HL-60 (cell line): ENCODE results near the gene ZKSCAN5.

Experiments used
- DNase-seq, 2 experiments: peaks; one replicate each; pipeline ENCODE4 v3.0.0-alpha.2; 2010 to 2020; ENCODE audit warnings: low read depth in 1 of 2, low spot score in 1 of 2
- H3K27ac ChIP-seq: fragments of 250-450 bp; sonication (Bioruptor Pico); replicated peaks from 2 replicates; pipeline ENCODE4 v1.5.1; 2020; ENCODE audit warnings: mild to moderate bottlenecking, moderate library complexity
- H3K27me3 ChIP-seq: fragments of 250-450 bp; sonication (Bioruptor Pico); 2 replicates; pipeline ENCODE4 v1.5.1; 2021; ENCODE audit warnings: mild to moderate bottlenecking, moderate library complexity; ENCODE audit not compliant: insufficient read depth, poor library complexity, severe bottlenecking
- H3K4me3 ChIP-seq: replicated peaks from 2 replicates; pipeline ENCODE4 v1.5.1; 2011; ENCODE audit warnings: mild to moderate bottlenecking, control low read depth, low read length; ENCODE audit not compliant: insufficient read depth
- GABPA ChIP-seq: IDR thresholded peaks from 2 replicates; pipeline ENCODE4 v1.6.1; 2012; ENCODE audit warnings: low read depth
- POLR2AphosphoS5 ChIP-seq: IDR thresholded peaks from 2 replicates; pipeline ENCODE4 v1.6.1; 2012; ENCODE audit warnings: low read depth
- SPI1 ChIP-seq: IDR thresholded peaks from 2 replicates; pipeline ENCODE4 v1.6.1; 2012; ENCODE audit warnings: low read depth, mild to moderate bottlenecking, borderline replicate concordance
- TF ChIP-seq, protein P1 (sequence below): IDR thresholded peaks from 2 replicates; pipeline ENCODE4 v1.6.1; 2012; ENCODE audit warnings: low read depth; ENCODE audit not compliant: insufficient replicate concordance
- TF ChIP-seq, protein P2 (sequence below): IDR thresholded peaks from one replicate; pipeline ENCODE4 v1.5.1; 2011; ENCODE audit warnings: low read length, control low read depth, inconsistent platforms; ENCODE audit not compliant: insufficient read depth

Gene ZKSCAN5

DNA sequence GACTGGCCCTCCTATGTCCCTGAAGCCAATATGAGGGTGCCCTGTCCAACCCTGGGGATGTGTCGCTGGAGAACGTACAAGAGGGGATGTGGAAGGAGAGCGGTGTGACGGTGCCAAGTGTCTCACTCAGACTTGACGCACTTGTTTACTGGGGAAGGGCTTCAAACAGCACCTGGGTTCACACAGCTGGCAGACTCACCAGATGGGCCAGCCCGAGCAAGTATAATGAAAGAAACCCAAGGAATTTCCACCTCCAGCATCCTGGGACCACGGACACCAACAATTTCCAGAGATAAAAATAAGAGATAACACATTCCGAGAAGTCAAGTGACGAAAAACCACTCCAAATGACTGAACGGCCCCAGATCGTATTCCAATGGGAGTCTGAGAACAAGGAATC is 43.8 kb upstream of the ZKSCAN5 start:
- no peak for DNase-seq
- H3K4me3 ChIP-seq = no peak overlapping the region
- H3K27me3 ChIP-seq = no peaks in the 10 kb centered on the region
- TF ChIP-seq POLR2AphosphoS5 (no peak), SPI1 (no peak), GABPA (no peak)
- TF ChIP-seq, protein P1, sequence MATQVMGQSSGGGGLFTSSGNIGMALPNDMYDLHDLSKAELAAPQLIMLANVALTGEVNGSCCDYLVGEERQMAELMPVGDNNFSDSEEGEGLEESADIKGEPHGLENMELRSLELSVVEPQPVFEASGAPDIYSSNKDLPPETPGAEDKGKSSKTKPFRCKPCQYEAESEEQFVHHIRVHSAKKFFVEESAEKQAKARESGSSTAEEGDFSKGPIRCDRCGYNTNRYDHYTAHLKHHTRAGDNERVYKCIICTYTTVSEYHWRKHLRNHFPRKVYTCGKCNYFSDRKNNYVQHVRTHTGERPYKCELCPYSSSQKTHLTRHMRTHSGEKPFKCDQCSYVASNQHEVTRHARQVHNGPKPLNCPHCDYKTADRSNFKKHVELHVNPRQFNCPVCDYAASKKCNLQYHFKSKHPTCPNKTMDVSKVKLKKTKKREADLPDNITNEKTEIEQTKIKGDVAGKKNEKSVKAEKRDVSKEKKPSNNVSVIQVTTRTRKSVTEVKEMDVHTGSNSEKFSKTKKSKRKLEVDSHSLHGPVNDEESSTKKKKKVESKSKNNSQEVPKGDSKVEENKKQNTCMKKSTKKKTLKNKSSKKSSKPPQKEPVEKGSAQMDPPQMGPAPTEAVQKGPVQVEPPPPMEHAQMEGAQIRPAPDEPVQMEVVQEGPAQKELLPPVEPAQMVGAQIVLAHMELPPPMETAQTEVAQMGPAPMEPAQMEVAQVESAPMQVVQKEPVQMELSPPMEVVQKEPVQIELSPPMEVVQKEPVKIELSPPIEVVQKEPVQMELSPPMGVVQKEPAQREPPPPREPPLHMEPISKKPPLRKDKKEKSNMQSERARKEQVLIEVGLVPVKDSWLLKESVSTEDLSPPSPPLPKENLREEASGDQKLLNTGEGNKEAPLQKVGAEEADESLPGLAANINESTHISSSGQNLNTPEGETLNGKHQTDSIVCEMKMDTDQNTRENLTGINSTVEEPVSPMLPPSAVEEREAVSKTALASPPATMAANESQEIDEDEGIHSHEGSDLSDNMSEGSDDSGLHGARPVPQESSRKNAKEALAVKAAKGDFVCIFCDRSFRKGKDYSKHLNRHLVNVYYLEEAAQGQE = no peak
- TF ChIP-seq, protein P2, sequence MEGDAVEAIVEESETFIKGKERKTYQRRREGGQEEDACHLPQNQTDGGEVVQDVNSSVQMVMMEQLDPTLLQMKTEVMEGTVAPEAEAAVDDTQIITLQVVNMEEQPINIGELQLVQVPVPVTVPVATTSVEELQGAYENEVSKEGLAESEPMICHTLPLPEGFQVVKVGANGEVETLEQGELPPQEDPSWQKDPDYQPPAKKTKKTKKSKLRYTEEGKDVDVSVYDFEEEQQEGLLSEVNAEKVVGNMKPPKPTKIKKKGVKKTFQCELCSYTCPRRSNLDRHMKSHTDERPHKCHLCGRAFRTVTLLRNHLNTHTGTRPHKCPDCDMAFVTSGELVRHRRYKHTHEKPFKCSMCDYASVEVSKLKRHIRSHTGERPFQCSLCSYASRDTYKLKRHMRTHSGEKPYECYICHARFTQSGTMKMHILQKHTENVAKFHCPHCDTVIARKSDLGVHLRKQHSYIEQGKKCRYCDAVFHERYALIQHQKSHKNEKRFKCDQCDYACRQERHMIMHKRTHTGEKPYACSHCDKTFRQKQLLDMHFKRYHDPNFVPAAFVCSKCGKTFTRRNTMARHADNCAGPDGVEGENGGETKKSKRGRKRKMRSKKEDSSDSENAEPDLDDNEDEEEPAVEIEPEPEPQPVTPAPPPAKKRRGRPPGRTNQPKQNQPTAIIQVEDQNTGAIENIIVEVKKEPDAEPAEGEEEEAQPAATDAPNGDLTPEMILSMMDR = no peak
- H3K27ac ChIP-seq = no peak overlapping the region

DNA sequence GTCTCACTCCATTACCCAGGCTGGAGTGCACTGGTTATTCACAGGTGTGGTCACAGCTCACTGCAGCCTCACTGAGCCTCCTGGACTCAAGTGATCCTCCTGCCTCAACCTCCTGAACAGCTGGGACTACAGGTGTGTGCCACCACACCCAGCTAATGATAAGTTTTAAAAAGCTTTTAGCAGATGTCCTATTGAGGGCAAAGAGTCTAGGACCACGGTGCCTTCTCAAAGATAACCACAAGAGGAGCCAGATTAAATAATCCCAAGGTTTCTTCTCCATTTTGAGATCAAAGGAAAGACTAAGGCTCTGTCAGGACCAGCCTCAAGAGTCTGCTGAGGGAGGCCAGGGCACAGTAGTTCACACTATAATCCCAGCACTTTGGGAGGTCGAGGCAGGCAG is 43.2 kb upstream of the ZKSCAN5 start:
- H3K4me3 ChIP-seq = no peak overlapping the region
- H3K27me3 ChIP-seq = no peaks in the 10 kb centered on the region
- DNase-seq = no peak
- TF ChIP-seq, protein P2 = no peak
- TF ChIP-seq, protein P1 = no peak
- TF ChIP-seq SPI1 (no peak), GABPA (no peak), POLR2AphosphoS5 (no peak)
- no peak overlapping the region for H3K27ac ChIP-seq

DNA sequence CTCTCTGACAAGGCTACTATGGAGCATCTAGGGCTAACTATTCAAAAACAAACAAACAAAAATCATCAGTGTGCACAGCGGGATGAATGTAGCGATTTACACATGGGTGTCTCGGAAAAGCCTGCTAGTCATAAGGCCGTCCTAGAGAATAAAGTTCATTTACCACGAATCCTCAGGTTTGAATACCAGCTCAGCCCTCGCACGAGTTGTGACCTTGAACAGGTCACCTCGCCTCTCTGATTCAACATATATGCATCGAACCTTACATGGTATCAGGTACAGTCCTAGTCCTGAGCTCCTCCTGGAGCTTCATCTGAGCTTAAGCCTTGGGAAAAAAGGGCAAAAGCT is 39.1 kb upstream of the ZKSCAN5 start:
- Histone ChIP-seq H3K4me3 (peak overlapping the region; percentile 74), H3K27me3 (no peaks in the 10 kb centered on the region), H3K27ac (peak overlapping the region; percentile 93)
- no peak for TF ChIP-seq POLR2AphosphoS5
- TF ChIP-seq, protein P1 = no peak
- no peak for TF ChIP-seq SPI1
- TF ChIP-seq GABPA = no peak
- TF ChIP-seq, protein P2 = no peak
- no peak for DNase-seq
